GM12865 (cell line): ENCODE results near the gene ABCA12.

ENCODE experiments used
- DNase-seq: peaks from one replicate; pipeline ENCODE4 v3.0.0; 2010; ENCODE audit warnings: low read depth
- H3K4me3 ChIP-seq: 2 replicates; pipeline ENCODE4 v1.5.1; 2011; ENCODE audit warnings: mild to moderate bottlenecking, low read depth, low read length, control low read depth
- CTCF ChIP-seq: IDR thresholded peaks from 2 replicates; pipeline ENCODE4 v1.5.1; 2011; ENCODE audit warnings: low read length, control low read depth, low read depth, inconsistent platforms; ENCODE audit not compliant: insufficient read depth; ENCODE audit errors: missing control alignments

The ABCA12 gene

GRCh38 chr2:215136669-215137328 is 1.6 kb downstream of the ABCA12 start:
- DNase-seq: peak; percentile 90
- H3K4me3 ChIP-seq: peak overlapping the region; percentile 60
- TF ChIP-seq CTCF: no peak

GRCh38 chr2:215120401-215120800 is 18.0 kb downstream of the ABCA12 start:
- no peak for DNase-seq
- TF ChIP-seq CTCF: no peak
- no peak overlapping the region for H3K4me3 ChIP-seq

- DNase-seq: no peak
- no peak for TF ChIP-seq CTCF
Measured at GRCh38 chr2:215119847-215120246, 18.6 kb downstream of the ABCA12 start.

GRCh38 chr2:215110918-215111317 is 27.5 kb downstream of the ABCA12 start:
- no peak overlapping the region for H3K4me3 ChIP-seq
- DNase-seq: no peak

More at GRCh38 chr2:215119847-215120246, 18.6 kb downstream of the ABCA12 start:
- H3K4me3 ChIP-seq: no peak overlapping the region

GRCh38 chr2:215107216-215108056 is 31.0 kb downstream of the ABCA12 start:
- no peak overlapping the region for H3K4me3 ChIP-seq
- no peak for DNase-seq
- no peak for TF ChIP-seq CTCF

More at GRCh38 chr2:215110918-215111317, 27.5 kb downstream of the ABCA12 start:
- TF ChIP-seq CTCF: no peak

- no peak overlapping the region for H3K4me3 ChIP-seq
- DNase-seq: no peak
- no peak for TF ChIP-seq CTCF
Measured at GRCh38 chr2:215105607-215106354, 32.6 kb downstream of the ABCA12 start.
